ENCODE results near the gene STIM1. TPM values are rescaled to one million over a fixed set of nuclear protein-coding genes. Genes with fewer than 3 reads are reported as not detected.

The STIM1 gene
- total RNA-seq, 1 experiment from 2014 or later: 28.3 TPM

GRCh38 chr11:4041731-4042391 is 186.4 kb downstream of the STIM1 start:
- no peaks in the 10 kb centered on the region for H4K20me1 ChIP-seq (ENCODE audit: insufficient read depth)
- no peak overlapping the region for H3K4me3 ChIP-seq
- ChIA-PET CTCF (no interaction called here), POLR2A (ENCODE audit: unreplicated experiment) (no interaction called here)
- no peaks in the 10 kb centered on the region for H3K27me3 ChIP-seq (ENCODE audit: insufficient read depth, low read depth)
- no peaks in the 10 kb centered on the region for H3K79me2 ChIP-seq (ENCODE audit: low read depth)
- no peak overlapping the region for H3K4me2 ChIP-seq
- DNase-seq: no peak
- no peak for TF ChIP-seq EZH2 (IDR thresholded peaks at IDR 0.05; ENCODE audit: low read depth)
- no peak for TF ChIP-seq CTCF (conservative IDR thresholded peaks at IDR 0.05)
- no peaks in the 10 kb centered on the region for H3K36me3 ChIP-seq (ENCODE audit: low read depth)
- no peaks in the 10 kb centered on the region for H3K9me3 ChIP-seq (ENCODE audit: insufficient read depth, low read depth)
- no TSS peak for BruUV-seq (replicated peaks)
- H3K9me2 ChIP-seq (ENCODE audit: insufficient read depth): no peaks in the 10 kb centered on the region
- no peaks in the 10 kb centered on the region for H3F3A ChIP-seq (ENCODE audit: insufficient read depth, low read depth)
- no peaks in the 10 kb centered on the region for H3K4me1 ChIP-seq (replicated peaks; ENCODE audit: insufficient read depth)
- no peak overlapping the region for H3K27ac ChIP-seq
- H2AFZ ChIP-seq: no peak overlapping the region
- intact Hi-C loops (cut with micrococcal nuclease; ENCODE audit: unreplicated experiment): no loop called here

GRCh38 chr11:4044976-4045646 is 189.6 kb downstream of the STIM1 start:
- no peaks in the 10 kb centered on the region for H3K27me3 ChIP-seq (ENCODE audit: insufficient read depth, low read depth)
- no peak overlapping the region for H2AFZ ChIP-seq
- no peaks in the 10 kb centered on the region for H3F3A ChIP-seq (ENCODE audit: insufficient read depth, low read depth)
- DNase-seq: no peak
- no peaks in the 10 kb centered on the region for H3K36me3 ChIP-seq (ENCODE audit: low read depth)
- BruUV-seq (replicated peaks): no TSS peak
- H3K79me2 ChIP-seq (ENCODE audit: low read depth): no peaks in the 10 kb centered on the region
- POLR2A ChIA-PET (ENCODE audit: unreplicated experiment): no interaction called here
- no peaks in the 10 kb centered on the region for H3K9me2 ChIP-seq (ENCODE audit: insufficient read depth)
- no peak overlapping the region for H3K4me3 ChIP-seq
- no peaks in the 10 kb centered on the region for H3K9me3 ChIP-seq (ENCODE audit: insufficient read depth, low read depth)
- no peak overlapping the region for H3K4me2 ChIP-seq
- CTCF ChIA-PET: no interaction called here
- no peak overlapping the region for H3K27ac ChIP-seq
- no peaks in the 10 kb centered on the region for H3K4me1 ChIP-seq (replicated peaks; ENCODE audit: insufficient read depth)
- intact Hi-C loops (cut with micrococcal nuclease; ENCODE audit: unreplicated experiment): no loop called here
- no peak for TF ChIP-seq EZH2 (IDR thresholded peaks at IDR 0.05; ENCODE audit: low read depth)
- no peak for TF ChIP-seq CTCF (conservative IDR thresholded peaks at IDR 0.05)
- no peaks in the 10 kb centered on the region for H4K20me1 ChIP-seq (ENCODE audit: insufficient read depth)

- ChIA-PET CTCF (no interaction called here), POLR2A (ENCODE audit: unreplicated experiment) (no interaction called here)
- no peaks in the 10 kb centered on the region for H3F3A ChIP-seq (ENCODE audit: insufficient read depth, low read depth)
- no peak overlapping the region for H3K27ac ChIP-seq
- no peak overlapping the region for H3K4me2 ChIP-seq
- H3K27me3 ChIP-seq (ENCODE audit: insufficient read depth, low read depth): no peaks in the 10 kb centered on the region
- H4K20me1 ChIP-seq (ENCODE audit: insufficient read depth): no peaks in the 10 kb centered on the region
- no peaks in the 10 kb centered on the region for H3K36me3 ChIP-seq (ENCODE audit: low read depth)
- H3K9me3 ChIP-seq (ENCODE audit: insufficient read depth, low read depth): no peaks in the 10 kb centered on the region
- no peak overlapping the region for H3K4me3 ChIP-seq
- H3K4me1 ChIP-seq (replicated peaks; ENCODE audit: insufficient read depth): no peaks in the 10 kb centered on the region
- no TSS peak for BruUV-seq (replicated peaks)
- H2AFZ ChIP-seq: no peak overlapping the region
- H3K9me2 ChIP-seq (ENCODE audit: insufficient read depth): no peaks in the 10 kb centered on the region
- DNase-seq: no peak
- no peak for TF ChIP-seq CTCF (conservative IDR thresholded peaks at IDR 0.05)
- no peak for TF ChIP-seq EZH2 (IDR thresholded peaks at IDR 0.05; ENCODE audit: low read depth)
- H3K79me2 ChIP-seq (ENCODE audit: low read depth): no peaks in the 10 kb centered on the region
- intact Hi-C loops (cut with micrococcal nuclease; ENCODE audit: unreplicated experiment): no loop called here
These were observed 192.9 kb downstream of the STIM1 start for GRCh38 chr11:4048340-4048739.
